Hepatic stellate cell (primary cell): Measurements from ENCODE around the gene IRF4.

ENCODE experiments used
- DNase-seq: peaks from one replicate; pipeline ENCODE4 v3.0.0; 2011; ENCODE audit warnings: low spot score

Gene IRF4

DNA sequence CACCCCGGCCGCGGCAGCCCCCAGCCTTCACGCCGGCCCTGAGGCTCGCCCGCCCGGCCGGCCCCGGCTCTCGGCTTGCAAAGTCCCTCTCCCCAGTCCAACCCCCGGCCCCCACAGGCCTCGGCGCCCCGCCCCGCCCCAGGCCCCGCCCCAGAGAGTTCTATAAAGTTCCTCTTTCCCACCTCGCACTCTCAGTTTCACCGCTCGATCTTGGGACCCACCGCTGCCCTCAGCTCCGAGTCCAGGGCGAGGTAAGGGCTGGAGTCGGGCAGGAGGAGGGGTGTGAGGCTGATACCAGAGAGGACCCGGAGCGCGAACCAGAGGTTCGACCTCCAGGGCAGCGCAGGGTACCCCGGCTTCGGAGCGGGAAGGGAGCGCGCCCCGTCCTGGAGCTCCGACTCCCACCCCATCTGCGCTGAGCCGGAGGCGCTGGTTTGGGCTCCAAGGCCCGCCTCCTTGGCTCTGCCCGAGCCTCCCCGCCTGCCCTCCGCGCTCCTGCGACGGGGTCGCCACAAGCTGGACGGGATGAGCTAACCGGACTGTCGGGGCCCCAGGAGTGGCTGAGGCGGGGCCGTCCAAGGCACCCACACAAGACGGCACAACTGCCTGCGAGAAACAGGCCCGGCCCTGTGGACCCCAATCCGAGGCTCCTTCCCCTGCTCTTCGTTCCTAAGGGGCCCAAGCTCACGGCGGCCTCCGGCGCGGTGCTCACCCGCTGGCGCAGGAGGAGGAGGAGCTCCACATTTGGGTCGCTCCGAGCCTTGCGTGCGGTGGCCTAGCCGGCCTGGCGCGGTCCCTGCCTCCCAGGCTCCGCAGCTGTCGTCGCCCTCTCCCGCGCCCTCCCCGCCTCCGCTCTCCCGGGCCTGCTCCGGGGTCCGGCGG lies at the start of gene IRF4:
Gene IRF4, plus strand, starts transcription at position 194 of the 882 bp plus-strand sequence. CDS start 1,401 bp downstream, outside the sequence.
- no peak for DNase-seq

DNA sequence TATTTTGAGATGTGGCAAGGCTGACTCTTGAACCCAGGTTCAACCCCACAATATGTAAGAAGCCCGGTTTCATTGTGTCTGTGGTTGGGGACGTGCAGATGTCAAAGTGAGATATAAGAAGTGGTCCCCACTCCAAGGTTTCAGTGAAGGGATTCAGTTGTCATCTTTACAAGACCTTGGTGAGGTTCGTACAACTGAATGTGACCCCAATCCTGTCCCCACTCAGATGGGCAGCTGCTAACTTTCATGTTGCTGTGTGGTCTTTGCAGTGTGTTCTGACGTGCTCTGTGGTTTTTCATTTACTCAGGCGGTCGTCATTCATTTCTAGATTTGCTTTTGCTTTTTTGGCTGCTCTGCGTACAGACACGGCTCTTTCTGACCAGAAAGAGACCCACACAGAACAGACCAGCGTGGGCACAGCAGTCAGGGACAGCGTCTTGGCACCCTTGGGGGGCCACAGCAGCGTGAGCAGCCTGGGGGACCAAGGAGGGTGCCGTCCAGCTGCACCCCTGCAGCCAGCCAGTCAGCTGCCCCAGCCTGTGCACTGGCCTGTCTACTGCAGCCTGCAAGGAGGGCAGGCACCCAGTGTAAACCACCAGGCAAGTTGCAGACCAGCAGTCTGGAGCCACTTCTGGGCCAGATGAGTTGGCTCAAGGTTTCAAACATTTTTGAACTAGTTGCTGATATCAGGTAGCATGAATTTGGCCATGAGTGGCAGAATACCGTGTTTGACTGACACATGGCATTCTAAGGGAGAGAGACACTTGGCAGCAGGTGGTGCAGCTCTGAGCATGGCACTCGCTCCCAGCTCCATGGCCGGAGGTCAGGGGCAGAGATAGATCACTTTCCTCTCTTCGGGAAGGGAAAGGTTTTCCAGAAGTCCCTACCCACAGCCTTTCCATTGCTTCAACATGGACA lies 49.4 kb upstream of the IRF4 start:
- no peak for DNase-seq

DNA sequence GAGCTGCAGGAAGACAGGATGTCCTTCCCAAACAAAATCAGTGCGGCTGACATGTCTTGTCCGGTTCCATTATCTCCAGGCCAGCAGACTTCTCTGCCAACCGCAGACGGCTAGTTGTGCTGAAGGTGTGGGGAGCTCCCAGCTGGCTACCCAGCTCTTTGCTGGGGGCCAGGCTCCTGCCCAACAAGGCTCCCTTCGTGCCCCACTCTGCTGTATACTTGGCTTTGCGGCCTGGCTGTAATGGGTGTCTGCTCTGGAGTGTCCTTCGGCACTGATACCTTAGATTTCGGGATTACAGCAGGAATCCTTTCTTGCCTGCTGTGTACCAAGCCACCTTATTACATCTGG lies 48.7 kb upstream of the IRF4 start:
- DNase-seq: no peak

DNA sequence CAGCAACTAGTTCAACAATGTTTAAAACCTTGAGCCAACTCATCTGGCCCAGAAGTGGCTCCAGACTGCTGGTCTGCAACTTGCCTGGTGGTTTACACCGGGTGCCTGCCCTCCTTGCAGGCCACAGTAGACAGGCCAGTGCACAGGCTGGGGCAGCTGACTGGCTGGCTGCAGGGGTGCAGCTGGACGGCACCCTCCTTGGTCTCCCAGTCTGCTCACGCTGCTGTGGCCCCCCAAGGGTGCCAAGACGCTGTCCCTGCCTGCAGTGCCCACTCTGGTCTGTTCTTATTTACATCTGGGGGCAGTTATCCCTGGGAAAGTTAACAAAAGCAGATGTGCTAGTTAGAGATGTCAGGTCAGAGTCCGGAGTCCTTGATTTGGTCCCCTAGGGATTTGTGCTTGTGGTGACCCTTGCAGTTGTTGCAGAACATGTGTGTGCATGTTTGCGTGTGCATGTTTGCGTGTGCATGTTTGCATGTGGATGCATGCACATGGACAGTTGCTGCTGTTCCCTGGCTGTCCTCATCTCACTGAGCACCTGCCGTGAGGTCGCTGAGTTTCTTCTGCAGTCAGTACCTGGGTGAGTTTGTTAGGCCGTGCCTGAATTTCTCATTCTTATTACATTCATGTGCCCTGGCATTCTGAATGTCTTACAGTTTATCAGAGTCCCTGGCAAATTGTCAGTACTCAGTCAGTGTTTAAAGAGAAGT lies 48.2 kb upstream of the IRF4 start:
- DNase-seq: no peak

DNA sequence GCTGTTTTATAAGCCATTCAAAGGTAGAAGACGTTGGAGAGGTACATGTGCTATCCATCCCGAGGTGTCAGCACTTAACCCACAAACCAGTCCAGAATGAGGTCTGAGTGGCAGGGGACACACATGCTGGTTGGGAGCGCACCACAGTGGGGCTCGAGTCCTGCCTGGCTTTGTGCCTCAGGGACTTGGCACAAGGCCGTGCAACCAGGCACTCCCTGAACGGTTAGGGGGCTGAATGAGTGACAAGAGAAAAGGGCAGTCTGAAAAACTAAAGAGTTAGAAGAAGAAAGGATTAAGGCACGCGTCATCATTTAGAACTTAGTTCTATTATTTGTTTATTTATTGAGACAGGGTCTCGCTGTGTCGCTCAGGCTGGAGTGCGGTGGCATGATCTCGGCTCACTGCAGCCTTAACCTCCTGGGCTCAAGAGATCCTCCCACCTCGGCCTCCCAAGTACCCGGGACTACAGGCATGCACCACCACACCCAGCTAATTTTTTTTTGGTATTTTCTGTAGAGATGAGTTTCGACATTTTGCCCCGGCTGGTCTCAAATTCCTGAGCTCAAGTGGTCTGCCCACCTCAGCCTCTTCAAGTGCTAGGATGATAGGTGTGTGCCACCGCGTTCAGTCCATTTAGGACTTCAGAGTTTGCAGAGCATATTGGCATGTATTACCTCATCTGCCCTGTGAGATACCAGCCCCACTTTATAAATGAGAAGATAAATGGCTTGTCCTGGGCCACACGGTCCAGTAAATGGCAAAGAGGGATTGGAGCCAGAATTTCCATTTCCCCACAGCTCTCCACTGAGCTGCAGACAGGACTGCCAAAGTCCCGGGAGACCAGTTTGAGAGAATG lies 47.4 kb upstream of the IRF4 start:
- no peak for DNase-seq

DNA sequence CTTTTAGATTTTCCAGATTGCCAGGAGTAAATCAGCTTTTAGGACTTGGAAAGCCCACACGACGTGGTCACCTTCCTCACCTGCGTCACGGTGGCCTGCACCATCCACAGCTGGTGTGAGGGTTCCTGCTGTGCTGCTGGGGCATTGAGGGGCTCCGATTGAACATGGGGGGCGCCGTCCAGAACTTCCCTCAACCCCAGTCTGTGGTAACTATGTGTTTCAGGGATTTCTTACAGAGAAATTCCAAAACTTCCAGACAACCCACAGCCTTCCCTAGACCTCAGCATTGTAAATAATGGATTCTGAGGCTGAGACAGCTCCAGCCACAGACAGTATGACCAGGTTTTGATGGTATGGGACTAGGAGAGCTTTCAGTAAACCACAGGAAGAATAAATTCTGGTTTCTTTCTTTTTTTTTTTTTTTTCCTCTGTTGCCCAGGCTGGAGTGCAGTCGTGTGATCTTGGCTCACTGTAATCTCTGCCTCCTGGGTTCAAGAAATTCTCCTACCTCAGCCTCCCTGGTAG lies 46.7 kb upstream of the IRF4 start:
- DNase-seq: no peak

DNA sequence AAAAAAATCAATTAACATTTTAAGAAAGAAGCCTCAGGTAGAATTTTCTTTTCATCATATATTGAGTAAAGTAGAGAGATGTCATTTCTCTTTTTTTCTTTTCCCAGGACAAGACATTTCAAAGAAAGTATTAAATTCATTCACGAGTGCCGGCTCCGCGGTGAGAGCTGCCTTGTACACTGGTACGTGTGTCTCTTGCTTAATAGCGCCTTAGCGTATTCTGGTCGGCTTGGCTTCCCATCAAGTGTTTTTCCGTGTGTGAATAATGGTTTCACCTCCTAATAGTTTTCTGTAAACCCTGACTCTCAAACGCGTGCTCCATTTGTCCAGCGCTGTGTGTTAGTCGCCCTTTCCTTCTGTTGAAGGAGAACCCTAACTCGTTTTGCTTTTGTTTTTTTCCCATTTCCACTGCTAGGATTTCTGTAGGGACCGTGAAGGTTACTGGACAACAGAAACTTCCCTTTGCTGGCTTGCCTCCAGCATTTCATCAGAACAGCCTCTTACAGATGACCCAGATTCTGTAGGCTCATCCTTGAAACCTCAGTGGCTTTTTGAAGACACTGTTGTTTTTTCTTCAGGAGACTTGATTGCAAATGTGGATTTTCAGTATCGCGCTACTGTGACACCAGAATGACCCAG lies 45.7 kb upstream of the IRF4 start:
- DNase-seq: no peak

DNA sequence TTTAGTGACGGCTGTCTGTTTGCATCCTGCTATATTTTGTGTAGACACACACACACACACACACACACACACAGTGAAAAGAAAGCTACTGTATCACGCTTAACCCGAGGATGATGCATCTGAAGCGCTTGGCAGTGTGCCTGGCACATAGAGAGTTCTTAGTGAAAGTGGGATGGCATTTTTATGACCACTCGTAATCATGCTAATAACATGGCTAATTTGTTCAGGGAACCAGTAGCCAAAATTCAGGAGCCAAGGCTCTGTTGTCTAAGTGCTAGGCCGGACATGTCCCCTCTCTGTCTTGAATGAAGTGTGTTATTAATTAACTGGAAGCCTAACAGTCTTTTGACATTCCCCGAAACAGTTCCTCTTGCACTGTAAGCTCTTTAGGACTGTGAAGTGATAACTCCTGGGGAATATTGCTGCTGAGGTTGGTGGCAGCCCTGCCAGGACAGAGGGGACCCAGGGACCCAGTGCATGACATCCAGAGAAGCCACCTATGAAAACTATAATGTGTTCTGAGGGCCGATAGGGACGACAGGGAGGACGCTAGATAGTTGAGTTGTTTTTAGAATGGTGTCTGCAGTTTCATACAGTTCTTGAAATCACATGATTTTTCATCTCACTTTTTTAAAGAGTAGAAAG lies 45.0 kb upstream of the IRF4 start:
- DNase-seq: no peak

DNA sequence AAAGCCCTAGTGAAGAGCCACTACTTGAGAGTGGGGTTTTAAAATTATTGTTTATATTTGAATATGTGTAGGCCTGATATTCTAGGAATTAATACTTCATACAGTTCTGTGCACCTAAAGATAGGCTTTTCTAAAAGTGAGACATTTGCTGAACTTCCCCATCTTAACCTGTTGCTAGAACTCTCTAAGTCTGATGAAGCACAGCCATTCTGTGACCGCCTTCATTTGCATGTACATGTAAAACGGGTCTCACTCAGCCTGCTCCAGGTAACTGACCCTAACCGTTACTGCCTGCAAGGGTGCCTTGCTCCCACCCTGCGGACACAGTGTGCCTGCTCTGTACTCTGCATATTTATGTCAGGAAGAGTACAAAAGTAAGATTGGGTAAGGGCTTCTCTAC lies 44.3 kb upstream of the IRF4 start:
- no peak for DNase-seq

DNA sequence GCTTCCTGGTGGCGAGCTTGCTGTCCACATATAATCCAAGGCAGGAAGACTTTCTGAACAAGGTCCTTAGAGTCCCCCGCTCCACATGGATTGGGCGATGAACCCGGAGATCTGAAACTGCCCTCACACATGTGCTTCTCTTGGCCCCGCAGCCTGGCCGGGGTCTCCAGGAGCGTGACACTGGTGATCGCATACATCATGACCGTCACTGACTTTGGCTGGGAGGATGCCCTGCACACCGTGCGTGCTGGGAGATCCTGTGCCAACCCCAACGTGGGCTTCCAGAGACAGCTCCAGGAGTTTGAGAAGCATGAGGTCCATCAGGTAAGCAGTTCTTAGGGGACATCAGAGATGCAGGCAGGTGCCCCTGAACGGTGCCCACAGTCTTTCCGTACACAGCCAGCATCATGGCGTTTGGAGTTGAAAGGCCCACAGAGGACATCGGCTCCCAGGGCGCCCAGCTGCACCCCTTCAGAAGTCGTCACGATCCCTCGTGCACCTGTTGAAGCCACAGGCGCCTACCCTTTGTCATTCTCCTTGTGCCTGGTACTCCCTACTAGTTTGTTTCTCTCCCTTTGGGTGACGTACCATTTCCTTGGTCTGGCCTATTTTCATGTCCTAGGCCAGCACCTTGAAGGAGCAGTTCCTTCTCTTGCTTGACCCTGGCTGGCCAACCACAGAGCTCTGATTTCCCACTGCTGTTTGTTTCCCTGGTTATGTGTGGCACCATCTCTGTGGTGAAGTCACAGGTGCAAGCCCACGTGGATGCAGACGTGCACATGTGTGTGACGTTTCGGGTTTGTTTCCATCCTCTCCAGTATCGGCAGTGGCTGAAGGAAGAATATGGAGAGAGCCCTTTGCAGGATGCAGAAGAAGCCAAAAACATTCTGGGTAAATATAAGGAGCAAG lies 43.3 kb upstream of the IRF4 start:
- no peak for DNase-seq

DNA sequence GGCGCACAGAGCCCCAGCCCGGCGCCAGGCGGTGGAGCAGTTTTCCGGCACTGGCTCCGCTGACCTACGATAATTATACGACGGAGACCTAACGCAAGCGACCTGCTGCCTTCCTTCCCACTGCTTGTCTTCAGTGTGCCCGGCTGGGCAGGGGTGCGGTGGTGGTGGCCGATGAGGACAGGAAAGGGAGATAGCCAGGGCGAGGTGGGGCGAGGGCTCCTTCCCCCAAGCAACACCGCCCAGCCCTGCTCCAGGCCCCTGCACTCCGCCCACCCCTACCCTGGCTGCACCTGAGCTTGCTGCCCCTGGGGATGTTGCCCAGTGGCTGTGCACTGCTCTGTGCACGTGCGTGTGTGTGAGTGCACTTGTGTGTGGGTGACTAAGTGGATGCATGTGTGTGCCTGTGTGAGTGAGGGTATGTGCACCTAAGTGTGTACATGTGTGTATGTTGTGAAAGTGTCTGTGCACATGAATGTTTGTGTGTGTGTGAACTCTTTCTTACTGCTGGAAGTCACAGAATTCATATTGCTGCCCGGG lies 42.6 kb upstream of the IRF4 start:
- DNase-seq: no peak

DNA sequence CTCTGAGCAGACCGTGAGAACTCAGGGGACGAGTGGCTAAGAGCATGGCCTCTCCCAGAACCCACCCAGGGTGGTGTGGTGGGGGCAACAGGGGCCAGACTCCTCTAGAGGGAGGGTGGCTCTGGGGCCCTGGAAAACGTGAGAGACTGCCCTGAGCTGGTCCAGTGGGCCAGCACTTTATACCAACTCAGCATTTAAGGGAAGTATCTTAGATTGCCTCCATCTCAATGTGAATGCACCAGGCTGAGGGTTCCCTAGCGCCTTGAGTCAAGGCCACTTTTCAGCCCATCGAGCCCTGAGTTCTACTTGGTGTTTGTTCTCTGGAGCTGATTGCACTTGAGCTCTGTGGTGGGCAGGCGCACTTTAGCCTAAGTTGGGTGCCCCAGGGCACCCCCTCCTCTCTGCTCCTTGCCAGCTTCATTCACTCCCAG lies 42.0 kb upstream of the IRF4 start:
- no peak for DNase-seq

DNA sequence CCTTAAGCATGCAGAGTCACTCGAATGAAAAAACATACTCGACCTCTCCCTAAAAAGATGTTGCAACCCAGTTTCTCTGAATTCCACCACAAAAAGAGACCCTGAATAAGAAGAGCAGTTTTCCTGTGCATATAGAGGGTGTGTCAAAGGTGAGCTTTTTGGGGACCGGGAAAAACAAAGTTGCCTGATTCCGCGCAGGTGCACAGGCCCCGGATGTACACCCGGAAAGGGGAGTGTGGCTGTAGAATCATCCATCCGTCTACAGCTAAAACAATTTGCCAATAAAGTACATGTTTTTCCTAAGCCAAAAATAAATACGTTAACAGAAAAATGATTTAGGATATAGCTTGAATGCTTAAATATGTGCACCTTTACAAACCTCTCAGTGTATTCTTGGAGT lies 41.2 kb upstream of the IRF4 start:
- no peak for DNase-seq

DNA sequence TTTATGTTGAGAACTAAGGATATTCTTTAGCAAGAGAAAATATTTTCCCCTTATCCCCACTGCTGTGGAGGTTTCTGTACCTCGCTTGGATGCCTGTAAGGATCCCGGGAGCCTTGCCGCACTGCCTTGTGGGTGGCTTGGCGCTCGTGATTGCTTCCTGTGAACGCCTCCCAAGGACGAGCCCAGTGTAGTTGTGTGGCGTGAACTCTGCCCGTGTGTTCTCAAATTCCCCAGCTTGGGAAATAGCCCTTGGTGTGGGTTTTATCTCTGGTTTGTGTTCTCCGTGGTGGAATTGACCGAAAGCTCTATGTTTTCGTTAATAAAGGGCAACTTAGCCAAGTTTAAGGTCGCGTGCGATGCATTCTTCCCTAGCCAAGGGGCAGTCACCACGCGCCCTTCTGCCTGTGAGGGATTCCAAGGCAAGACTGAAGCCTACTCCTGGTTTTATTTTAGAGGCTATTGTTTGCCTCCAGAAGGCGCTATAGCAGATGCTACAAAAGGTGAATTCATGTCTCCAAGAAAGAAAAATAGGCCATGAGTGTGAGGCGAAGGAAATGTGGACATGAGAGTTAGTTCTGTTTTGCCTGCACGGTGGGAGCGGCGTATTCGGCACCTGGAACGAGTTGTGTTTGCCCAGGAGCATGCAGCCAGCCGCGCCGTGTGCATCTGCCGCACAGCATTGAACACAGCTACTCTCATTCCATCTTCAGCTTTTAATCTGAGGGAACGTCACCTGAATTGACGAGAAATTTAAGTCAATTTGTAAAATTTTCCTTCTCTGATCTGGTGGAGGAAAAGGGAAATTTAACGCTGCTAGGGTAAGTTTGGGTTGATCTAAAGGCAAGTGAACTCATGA lies 40.3 kb upstream of the IRF4 start:
- DNase-seq: no peak

DNA sequence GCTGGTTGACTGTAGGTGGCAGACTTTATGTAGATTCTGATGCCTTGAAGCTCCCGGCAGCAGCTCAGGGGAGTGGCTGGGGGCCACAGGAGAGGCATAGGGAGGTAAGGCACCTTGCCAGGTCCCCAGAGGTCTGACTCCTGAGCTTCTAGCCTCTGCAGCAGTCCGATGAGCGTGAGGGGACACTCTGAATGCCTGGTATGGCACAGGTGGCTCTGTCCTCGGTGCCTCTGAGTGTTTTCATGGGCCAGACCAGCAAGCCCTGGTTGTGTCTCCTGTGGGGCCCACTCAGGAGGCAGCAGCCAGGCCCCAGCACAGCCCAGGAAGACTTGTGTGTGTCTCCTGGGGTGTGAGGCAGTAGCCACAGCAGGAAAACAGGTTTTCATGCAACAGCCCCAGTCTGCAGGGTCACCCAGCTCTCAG lies 39.7 kb upstream of the IRF4 start:
- DNase-seq: no peak

DNA sequence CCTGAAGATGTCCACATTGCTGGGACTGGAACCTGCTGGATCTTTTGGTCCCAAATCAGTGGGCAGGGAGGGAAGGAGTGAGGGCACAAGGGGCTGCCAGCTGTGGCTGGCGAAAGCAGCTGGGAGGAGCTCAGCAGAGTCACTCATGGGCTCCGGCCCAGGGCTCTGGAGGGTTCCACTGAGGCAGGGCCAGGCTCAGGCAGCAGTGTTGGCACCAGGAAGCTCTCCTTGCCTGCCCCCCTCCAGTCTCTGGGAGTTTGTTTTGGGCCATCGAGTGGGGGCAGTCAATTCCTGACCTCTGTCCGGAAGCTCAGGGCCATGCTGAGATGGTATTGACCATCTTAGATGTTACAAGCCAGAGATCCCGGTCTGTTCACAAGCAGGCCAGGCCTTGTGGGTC lies 39.1 kb upstream of the IRF4 start:
- no peak for DNase-seq

DNA sequence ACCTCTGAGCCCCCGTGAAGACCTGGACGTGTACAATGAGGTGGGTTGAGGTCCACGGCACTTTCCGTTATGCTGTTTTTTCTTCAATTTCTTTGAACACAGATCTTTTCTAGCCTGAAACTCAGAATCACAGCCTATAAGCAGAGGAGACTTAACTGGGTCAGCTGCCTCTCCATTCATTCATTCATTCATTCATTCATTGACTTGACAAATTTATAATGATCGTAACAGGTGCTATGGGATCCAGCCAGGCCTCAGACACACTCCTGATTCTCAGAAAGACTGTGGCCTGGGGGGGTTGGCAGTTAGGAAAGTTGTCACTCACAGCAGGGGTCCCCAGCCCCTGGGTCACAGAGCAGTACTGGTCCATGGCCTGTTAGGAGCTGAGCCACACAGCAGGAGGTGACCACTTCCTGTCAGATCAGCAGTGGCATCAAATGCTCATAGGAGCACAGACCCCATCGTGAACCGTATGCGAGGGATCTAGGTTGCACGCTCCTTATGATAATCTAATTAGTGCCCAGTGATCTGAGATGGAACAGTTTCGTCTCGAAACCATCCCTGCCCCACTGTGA lies 38.6 kb upstream of the IRF4 start:
- no peak for DNase-seq
